ENCODE measurements around the gene CDH23.

DNA sequence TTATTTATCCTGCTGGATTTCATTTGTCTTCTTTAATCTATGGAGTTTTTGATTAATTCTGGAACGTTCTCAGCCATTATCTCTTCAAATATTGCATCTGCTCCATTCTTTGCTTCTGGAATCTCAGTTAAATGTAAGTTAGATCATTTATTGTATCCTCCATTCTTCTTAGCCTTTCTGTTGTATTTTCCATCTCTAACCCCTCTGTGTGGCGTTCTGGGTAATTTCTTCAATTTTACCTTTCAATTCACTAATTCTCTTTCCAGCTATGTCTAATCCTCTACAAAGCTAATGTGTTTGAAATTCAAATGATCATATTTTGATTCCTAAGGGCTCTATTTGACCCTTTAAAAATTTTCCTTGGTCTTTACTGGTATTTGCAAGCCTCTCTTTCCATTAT lies 92.4 kb downstream of the CDH23 start:
- no peak for TF ChIP-seq POLR2AphosphoS5 (IDR thresholded peaks at IDR 0.05; ENCODE audit: low read depth, low read length)
- TF ChIP-seq, protein P1, sequence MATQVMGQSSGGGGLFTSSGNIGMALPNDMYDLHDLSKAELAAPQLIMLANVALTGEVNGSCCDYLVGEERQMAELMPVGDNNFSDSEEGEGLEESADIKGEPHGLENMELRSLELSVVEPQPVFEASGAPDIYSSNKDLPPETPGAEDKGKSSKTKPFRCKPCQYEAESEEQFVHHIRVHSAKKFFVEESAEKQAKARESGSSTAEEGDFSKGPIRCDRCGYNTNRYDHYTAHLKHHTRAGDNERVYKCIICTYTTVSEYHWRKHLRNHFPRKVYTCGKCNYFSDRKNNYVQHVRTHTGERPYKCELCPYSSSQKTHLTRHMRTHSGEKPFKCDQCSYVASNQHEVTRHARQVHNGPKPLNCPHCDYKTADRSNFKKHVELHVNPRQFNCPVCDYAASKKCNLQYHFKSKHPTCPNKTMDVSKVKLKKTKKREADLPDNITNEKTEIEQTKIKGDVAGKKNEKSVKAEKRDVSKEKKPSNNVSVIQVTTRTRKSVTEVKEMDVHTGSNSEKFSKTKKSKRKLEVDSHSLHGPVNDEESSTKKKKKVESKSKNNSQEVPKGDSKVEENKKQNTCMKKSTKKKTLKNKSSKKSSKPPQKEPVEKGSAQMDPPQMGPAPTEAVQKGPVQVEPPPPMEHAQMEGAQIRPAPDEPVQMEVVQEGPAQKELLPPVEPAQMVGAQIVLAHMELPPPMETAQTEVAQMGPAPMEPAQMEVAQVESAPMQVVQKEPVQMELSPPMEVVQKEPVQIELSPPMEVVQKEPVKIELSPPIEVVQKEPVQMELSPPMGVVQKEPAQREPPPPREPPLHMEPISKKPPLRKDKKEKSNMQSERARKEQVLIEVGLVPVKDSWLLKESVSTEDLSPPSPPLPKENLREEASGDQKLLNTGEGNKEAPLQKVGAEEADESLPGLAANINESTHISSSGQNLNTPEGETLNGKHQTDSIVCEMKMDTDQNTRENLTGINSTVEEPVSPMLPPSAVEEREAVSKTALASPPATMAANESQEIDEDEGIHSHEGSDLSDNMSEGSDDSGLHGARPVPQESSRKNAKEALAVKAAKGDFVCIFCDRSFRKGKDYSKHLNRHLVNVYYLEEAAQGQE (IDR thresholded peaks at IDR 0.05; ENCODE audit: insufficient read depth in 1 of 2, low read depth in 2 of 2, low read length in 2 of 2): no peak
